ENCODE results near the gene PRDX1. TPM values are rescaled to one million over a fixed set of nuclear protein-coding genes. Genes with fewer than 3 reads are reported as not detected.
"Not testable (repeated sequence)": the region's sequence is repeated elsewhere in the genome, so short reads cannot be mapped to it uniquely, and the experiment has no call there.

The PRDX1 gene
- total RNA-seq, 1 experiment from 2014 or later: 1,108 TPM

DNA sequence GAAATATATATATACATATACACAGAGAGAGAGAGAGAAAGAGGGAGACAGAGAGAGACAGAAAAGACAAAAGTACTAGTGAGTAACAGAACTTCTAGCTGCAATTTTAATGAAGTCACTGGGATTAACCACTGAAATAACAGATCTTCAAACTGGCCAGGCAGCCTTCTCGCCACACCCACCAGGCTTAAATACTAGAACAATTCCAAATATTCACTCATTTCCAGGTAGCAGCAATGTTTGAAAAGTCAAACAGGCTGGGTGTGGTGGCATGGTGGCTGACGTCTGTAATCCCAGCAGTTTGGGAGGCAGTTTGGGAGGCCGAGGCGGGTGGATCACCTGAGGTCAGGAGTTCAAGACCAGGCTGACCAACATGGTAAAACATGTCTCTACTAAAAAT is 5.2 kb downstream of the PRDX1 start:
- Histone ChIP-seq H3K4me1 (ENCODE audit: insufficient read depth, low read length, poor library complexity, severe bottlenecking) (peaks cover 23% of the 10 kb centered on the region), H3K27me3 (replicated peaks; ENCODE audit: insufficient read depth, low read depth, low read length, poor library complexity) (no peaks in the 10 kb centered on the region), H3K4me3 (ENCODE audit: low read depth, low read length, poor library complexity, severe bottlenecking) (no peak overlapping the region), H3K9me3 (ENCODE audit: low read depth, low read length, poor library complexity, severe bottlenecking) (no peaks in the 10 kb centered on the region), H3K36me3 (ENCODE audit: insufficient read depth, low read length, poor library complexity, severe bottlenecking) (peaks cover 72% of the 10 kb centered on the region), H3K27ac (ENCODE audit: low read depth, low read length, poor library complexity, severe bottlenecking) (no peak overlapping the region)
- ChIA-PET CTCF (no interaction called here), POLR2A (ENCODE audit: low non-redundant PET) (no interaction called here)
- no peak for DNase-seq (ENCODE audit: low spot score)
- intact Hi-C loops (cut with micrococcal nuclease; ENCODE audit: unreplicated experiment): no loop called here
- TF ChIP-seq CTCF (conservative IDR thresholded peaks at IDR 0.05; ENCODE audit: low read depth, low read length) (no peak), EZH2 (IDR thresholded peaks at IDR 0.05; ENCODE audit: borderline replicate concordance, low read depth, low read length, poor library complexity, severe bottlenecking) (no peak)
- BruUV-seq (replicated peaks): no TSS peak

DNA sequence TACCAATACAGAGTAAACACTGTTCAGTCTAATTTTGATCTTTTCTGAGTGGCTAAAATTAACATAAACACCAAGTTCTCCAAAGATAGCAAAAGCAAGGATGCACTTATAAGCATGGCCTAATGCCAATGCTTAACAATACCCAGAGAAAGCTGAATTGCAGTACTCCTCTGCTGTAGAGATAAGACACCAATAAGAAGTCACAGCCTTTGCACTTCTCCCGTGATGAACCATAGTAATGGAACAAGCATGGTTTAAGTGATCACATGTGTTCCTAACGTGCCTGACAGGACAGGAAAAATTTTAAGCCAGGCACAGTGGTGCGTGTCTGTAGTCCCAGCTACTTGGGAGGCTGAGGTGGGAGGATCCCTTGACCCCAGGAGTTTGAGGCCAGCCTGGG is 5.6 kb downstream of the PRDX1 start:
- intact Hi-C loops (cut with micrococcal nuclease; ENCODE audit: unreplicated experiment): no loop called here
- TF ChIP-seq CTCF (conservative IDR thresholded peaks at IDR 0.05; ENCODE audit: low read depth, low read length) (no peak), EZH2 (IDR thresholded peaks at IDR 0.05; ENCODE audit: borderline replicate concordance, low read depth, low read length, poor library complexity, severe bottlenecking) (no peak)
- CTCF ChIA-PET: no interaction called here
- no peaks in the 10 kb centered on the region for H3K9me3 ChIP-seq (ENCODE audit: low read depth, low read length, poor library complexity, severe bottlenecking)
- H3K27me3 ChIP-seq (replicated peaks; ENCODE audit: insufficient read depth, low read depth, low read length, poor library complexity): no peaks in the 10 kb centered on the region
- peaks cover 23% of the 10 kb centered on the region for H3K4me1 ChIP-seq (ENCODE audit: insufficient read depth, low read length, poor library complexity, severe bottlenecking)
- H3K4me3 ChIP-seq (ENCODE audit: low read depth, low read length, poor library complexity, severe bottlenecking): no peak overlapping the region
- H3K27ac ChIP-seq (ENCODE audit: low read depth, low read length, poor library complexity, severe bottlenecking): no peak overlapping the region
- POLR2A ChIA-PET (ENCODE audit: low non-redundant PET): no interaction called here
- no peak for DNase-seq (ENCODE audit: low spot score)
- no TSS peak for BruUV-seq (replicated peaks)
- H3K36me3 ChIP-seq (ENCODE audit: insufficient read depth, low read length, poor library complexity, severe bottlenecking): peaks cover 76% of the 10 kb centered on the region

- BruUV-seq (replicated peaks); intact Hi-C loops (cut with micrococcal nuclease; ENCODE audit: unreplicated experiment); H3K4me3 ChIP-seq (ENCODE audit: low read depth, low read length, poor library complexity, severe bottlenecking); DNase-seq (ENCODE audit: low spot score); H3K27ac ChIP-seq (ENCODE audit: low read depth, low read length, poor library complexity, severe bottlenecking); H3K27me3 ChIP-seq (replicated peaks; ENCODE audit: insufficient read depth, low read depth, low read length, poor library complexity); H3K9me3 ChIP-seq (ENCODE audit: low read depth, low read length, poor library complexity, severe bottlenecking): not testable (repeated sequence)
- ChIA-PET CTCF (interaction anchor here (0.5 kb wide), 1 partner anchor 15 kb away, joined by 3 read pairs; no protein-coding TSS in a partner anchor), POLR2A (ENCODE audit: low non-redundant PET) (interaction anchor here (0.6 kb wide), 1 partner anchor 8 kb away, joined by 4 read pairs; the partner anchor contains the start of gene PRDX1)
- Histone ChIP-seq H3K4me1 (ENCODE audit: insufficient read depth, low read length, poor library complexity, severe bottlenecking) (peaks cover 12% of the 10 kb centered on the region), H3K36me3 (ENCODE audit: insufficient read depth, low read length, poor library complexity, severe bottlenecking) (peaks cover 93% of the 10 kb centered on the region)
Measured at GRCh38 chr1:45513532-45514260, 8.0 kb downstream of the PRDX1 start.

Measured in A673 (cell line).